Activated CD4-positive, alpha-beta memory T cell treated with anti-CD3 and anti-CD28 coated beads, Interleukin-2, amount 10 ng/mL, durations not matched to agents 7 days and 5 days (primary cell): ENCODE results near the gene DDX42. TPM values are rescaled to one million over a fixed set of nuclear protein-coding genes. Genes with fewer than 3 reads are reported as not detected.
"Not testable (repeated sequence)": the region's sequence is repeated elsewhere in the genome, so short reads cannot be mapped to it uniquely, and the experiment has no call there.

Experiments
- CTCF ChIA-PET: fragments of 350-600 bp; sonication (Branson Sonifier 250); formaldehyde crosslinking; loops from one replicate; lab custom pipeline; 2021; ENCODE audit warnings: antibody characterized with exemption, inconsistent platforms; lab: Charles Lee
- POLR2A ChIA-PET: fragments of 350-600 bp; sonication (Branson Sonifier 250); formaldehyde crosslinking; loops from one replicate; lab custom pipeline; 2021; ENCODE audit warnings: antibody characterized with exemption; lab: Charles Lee
- DNase-seq: peaks from one replicate; pipeline ENCODE4 v3.0.0-alpha.2; 2020
- H3K27ac Mint-ChIP-seq: one replicate; pipeline ENCODE4 v1.8.0; 2021; ENCODE audit warnings: mild to moderate bottlenecking, mixed read lengths
- H3K27me3 Mint-ChIP-seq: one replicate; pipeline ENCODE4 v1.8.0; 2021; ENCODE audit warnings: mixed read lengths
- H3K36me3 Mint-ChIP-seq: one replicate; pipeline ENCODE4 v1.8.0; 2021; ENCODE audit warnings: low read depth, mixed read lengths
- H3K4me1 Mint-ChIP-seq: one replicate; pipeline ENCODE4 v1.8.0; 2021; ENCODE audit warnings: mixed read lengths
- H3K4me3 Mint-ChIP-seq: one replicate; pipeline ENCODE4 v1.8.0; 2021; ENCODE audit warnings: mild to moderate bottlenecking, mixed read lengths
- H3K9me3 Mint-ChIP-seq: one replicate; pipeline ENCODE4 v1.8.0; 2021; ENCODE audit warnings: mixed read lengths
- total RNA-seq, 2 experiments: library from RNA; stranded (reverse); gene quantifications; one replicate each; pipeline ENCODE4 v1.2.3, GENCODE V29; 2021

DDX42 gene
- total RNA-seq, 2 experiments from 2014 or later = 113 to 118 TPM

DNA sequence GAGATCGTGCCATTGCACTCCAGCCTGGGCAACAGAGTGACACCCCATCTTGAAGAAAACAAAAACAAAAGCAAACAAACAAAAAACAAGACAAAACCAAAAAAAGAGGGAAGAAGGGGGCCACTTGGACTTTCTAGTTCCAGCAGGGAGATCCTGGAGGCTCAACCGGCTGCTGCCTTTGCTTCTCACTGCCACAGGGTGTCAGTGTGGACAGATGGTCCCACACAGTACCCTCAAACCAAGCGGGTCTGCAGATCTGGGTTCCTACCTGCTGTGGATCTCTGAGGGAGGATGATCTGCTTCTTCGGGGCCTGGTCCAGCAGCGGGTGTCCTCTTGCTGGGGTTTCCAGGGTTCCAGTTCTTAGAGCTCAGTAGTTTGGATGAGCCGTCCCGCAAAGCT is 92.7 kb downstream of the DDX42 start:
- peaks cover 20% of the 10 kb centered on the region for H3K27me3 Mint-ChIP-seq
- DNase-seq, H3K27ac Mint-ChIP-seq, H3K36me3 Mint-ChIP-seq, H3K4me1 Mint-ChIP-seq, H3K9me3 Mint-ChIP-seq, H3K4me3 Mint-ChIP-seq: not testable (repeated sequence)
- POLR2A ChIA-PET = interaction anchor here (1.3 kb wide), 1 partner anchor 23 kb away, joined by 4 read pairs; the partner anchor contains the start of gene SMARCD2
- CTCF ChIA-PET = interaction anchor here (0.6 to 5.4 kb wide), 15 partner anchors 8 to 360 kb away, joined by 3 to 37 read pairs (median 4); no protein-coding TSS in a partner anchor

Other genes with a start within 250 kb of the DDX42 start
- gene DCAF7, start 223.7 kb upstream of the DDX42 start, total RNA-seq = 100 to 1,000 TPM; 138 to 139 TPM
- 10 to 100 TPM; 26.7 to 27.9 TPM for gene TACO1, start 173.3 kb upstream of the DDX42 start, total RNA-seq
- 10 to 100 TPM; 46.5 to 47.8 TPM for gene MAP3K3, start 151.8 kb upstream of the DDX42 start, total RNA-seq
- 100 to 1,000 TPM; 394 to 401 TPM for gene LIMD2, start 74.0 kb upstream of the DDX42 start, total RNA-seq
- gene STRADA, start 32.4 kb upstream of the DDX42 start, total RNA-seq = 10 to 100 TPM; 53.1 to 59.4 TPM
- gene CCDC47, start 573 bp upstream of the DDX42 start, total RNA-seq = 10 to 100 TPM; 56.7 to 57.9 TPM
- 100 to 1,000 TPM; 152 to 162 TPM for gene PSMC5, start 53.3 kb downstream of the DDX42 start, total RNA-seq
- gene FTSJ3, start 53.5 kb downstream of the DDX42 start, total RNA-seq = 10 to 100 TPM; 38.9 to 43.8 TPM
- 100 to 1,000 TPM; 150 to 152 TPM for gene SMARCD2, start 68.5 kb downstream of the DDX42 start, total RNA-seq
- gene CSH2, start 99.5 kb downstream of the DDX42 start, total RNA-seq = not detected
- not detected for gene GH2, start 107.8 kb downstream of the DDX42 start, total RNA-seq
- gene CSH1, start 122.4 kb downstream of the DDX42 start, total RNA-seq = not detected
- not detected for gene CSHL1, start 137.1 kb downstream of the DDX42 start, total RNA-seq
- gene GH1, start 144.7 kb downstream of the DDX42 start, total RNA-seq = not detected
- gene CD79B, start 158.2 kb downstream of the DDX42 start, total RNA-seq = 10 to 100 TPM; 48.6 to 50.2 TPM
- gene SCN4A, start 198.7 kb downstream of the DDX42 start, total RNA-seq = under 1 TPM; 0.08 to 0.13 TPM
- gene PRR29, start 224.2 kb downstream of the DDX42 start, total RNA-seq = 10 to 100 TPM; 12.0 to 15.1 TPM
- gene ICAM2, start 246.5 kb downstream of the DDX42 start, total RNA-seq = 100 to 1,000 TPM; 118 to 122 TPM